Prostate gland (tissue), 2 donors: ENCODE results near the gene SEMA6C.

Source experiments
- CTCF ChIP-seq, 4 experiments: fragments of 200-600 bp in 2 of 4; fragments of 450-650 bp in 2 of 4; sonication (generic) in 2 of 4; IDR thresholded peaks; 1 replicate in 3 of 4; 2 replicates in 1 of 4; pipeline ENCODE4 v1.5.1; 2016 to 2019; ENCODE audit warnings: antibody characterized with exemption in 4 of 4, mild to moderate bottlenecking in 2 of 4, moderate library complexity in 2 of 4
- POLR2A ChIP-seq: fragments of 450-650 bp; IDR thresholded peaks from one replicate; pipeline ENCODE4 v1.6.1; 2016; ENCODE audit warnings: antibody characterized with exemption, mild to moderate bottlenecking
- POLR2AphosphoS5 ChIP-seq: sonication (generic); formaldehyde crosslinking; IDR thresholded peaks from one replicate; pipeline ENCODE4 v1.6.1; 2017; ENCODE audit warnings: antibody characterized with exemption

- TF ChIP-seq CTCF (IDR thresholded peaks at IDR 0.05), result no peak
- no peak for TF ChIP-seq POLR2A
- no peak for TF ChIP-seq POLR2AphosphoS5
These were observed 30.1 kb upstream of the SEMA6C start for GRCh38 chr1:151176514-151177045.
